K562 (cell line): Measurements from ENCODE around the gene MED22. TPM values are rescaled to one million over a fixed set of nuclear protein-coding genes. Genes with fewer than 3 reads are reported as not detected.
A peak's percentile ranks its signal among the peaks of the same experiment; 100 is the strongest.

Experiments used
- CEBPB ChIP-seq: fragments of 450-650 bp; IDR thresholded peaks from 2 replicates; pipeline ENCODE4 v1.6.1; 2016; ENCODE audit warnings: missing genetic modification characterization, missing compliant biosample characterization
- CREB1 ChIP-seq, 2 experiments: sonication (generic) in 1 of 2; formaldehyde crosslinking in 1 of 2; IDR thresholded peaks; 2 replicates each; pipeline versions ENCODE4 v1.6.1 to v1.8.0; 2012 to 2022; ENCODE audit warnings: inconsistent platforms in 1 of 2, mild to moderate bottlenecking in 1 of 2, missing genetic modification reagents in 1 of 2, moderate library complexity in 1 of 2
- MEF2D ChIP-seq: conservative IDR thresholded peaks from 2 replicates; pipeline ENCODE4 v1.6.1; 2016; ENCODE audit warnings: low read depth, missing genetic modification characterization, missing compliant biosample characterization
- POU5F1 ChIP-seq: fragments of 150-350 bp; IDR thresholded peaks from 2 replicates; pipeline ENCODE4 v1.6.1; 2014; ENCODE audit warnings: borderline replicate concordance, low read length, low read depth, mild to moderate bottlenecking; ENCODE audit not compliant: partially characterized antibody
- RBM15 ChIP-seq: fragments of 200-400 bp; formaldehyde crosslinking; IDR thresholded peaks from 2 replicates; pipeline ENCODE4 v1.6.1; 2018; ENCODE audit warnings: mild to moderate bottlenecking, low read length, moderate library complexity; ENCODE audit not compliant: insufficient read depth
- RBM34 ChIP-seq: fragments of 200-400 bp; formaldehyde crosslinking; IDR thresholded peaks from 2 replicates; pipeline ENCODE4 v1.6.1; 2018; ENCODE audit warnings: low read length, borderline replicate concordance; ENCODE audit not compliant: insufficient read depth
- RHOXF2B ChIP-seq: fragments of 250-450 bp; sonication (Bioruptor Pico); conservative IDR thresholded peaks from 2 replicates; pipeline ENCODE4 v1.5.1; 2021
- SMC3 ChIP-seq: conservative IDR thresholded peaks from 2 replicates; pipeline ENCODE4 v1.6.1; 2011; ENCODE audit warnings: low read depth, low read length, improper control_type of control experiment; ENCODE audit not compliant: insufficient read depth
- SRSF9 ChIP-seq: fragments of 200-400 bp; formaldehyde crosslinking; IDR thresholded peaks from 2 replicates; pipeline ENCODE4 v1.6.1; 2017; ENCODE audit warnings: low read depth, low read length, borderline replicate concordance
- ZNF253 ChIP-seq: fragments of 250-450 bp; sonication (Bioruptor Pico); conservative IDR thresholded peaks from 2 replicates; pipeline ENCODE4 v1.6.1; 2021; ENCODE audit warnings: mild to moderate bottlenecking
- polyA plus RNA-seq, 8 experiments: library from polyadenylated mRNA; depleted of rRNA in 4 of 8; stranded (reverse) in 5 of 8; unstranded in 3 of 8; fragments of >200 nt; fragmentation: Nextera tagmentation in 2 of 8; fragmentation: Illumina TruSeq in 1 of 8; extraction: Ambion mirVana in 2 of 8; extraction: Trizol in 1 of 8; gene quantifications; 2 replicates each; pipeline versions ENCODE4 v1.2.1 to v1.2.3, GENCODE V29; 2011 to 2014; ENCODE audit warnings: inconsistent platforms in 1 of 8, missing spikeins in 1 of 8
- total RNA-seq, 7 experiments: library from RNA; depleted of rRNA in 6 of 7; stranded (reverse); fragments of >200 nt in 6 of 7; fragmentation: Illumina TruSeq in 2 of 7; extraction: Trizol in 2 of 7; gene quantifications; 2 replicates each; pipeline versions ENCODE4 v1.2.1 to v1.2.3, GENCODE V29; 2011 to 2021; ENCODE audit warnings: low replicate concordance in 1 of 7
- TF ChIP-seq, protein P1 (sequence below): fragments of 450-650 bp; IDR thresholded peaks from one replicate; pipeline ENCODE4 v1.6.1; 2018; ENCODE audit warnings: mild to moderate bottlenecking, moderate library complexity; ENCODE audit not compliant: partially characterized antibody
- TF ChIP-seq, protein P2 (sequence below): fragments of 250-450 bp; sonication (Bioruptor Pico); IDR thresholded peaks from 2 replicates; pipeline ENCODE4 v1.4.0; 2020; ENCODE audit warnings: borderline replicate concordance
- TF ChIP-seq, protein P3 (sequence below): sonication (generic); formaldehyde crosslinking; IDR thresholded peaks from 2 replicates; pipeline ENCODE4 v1.8.0; 2022; ENCODE audit warnings: mild to moderate bottlenecking, missing genetic modification reagents
- TF ChIP-seq, protein P4 (sequence below): sonication (generic); formaldehyde crosslinking; IDR thresholded peaks from 2 replicates; pipeline ENCODE4 v1.8.1; 2023; ENCODE audit warnings: missing genetic modification reagents, mild to moderate bottlenecking, borderline replicate concordance
- TF ChIP-seq, protein P5 (sequence below): sonication (generic); formaldehyde crosslinking; IDR thresholded peaks from 2 replicates; pipeline ENCODE4 v1.8.0; 2023; ENCODE audit warnings: mild to moderate bottlenecking, missing genetic modification reagents

Gene MED22
- total and polyA plus RNA-seq, 9 of the 15 experiments (the other 6 are each of a cell fraction or from before 2014, with no cell fraction given): 0.73 to 35.6 (median 22.3) TPM

DNA sequence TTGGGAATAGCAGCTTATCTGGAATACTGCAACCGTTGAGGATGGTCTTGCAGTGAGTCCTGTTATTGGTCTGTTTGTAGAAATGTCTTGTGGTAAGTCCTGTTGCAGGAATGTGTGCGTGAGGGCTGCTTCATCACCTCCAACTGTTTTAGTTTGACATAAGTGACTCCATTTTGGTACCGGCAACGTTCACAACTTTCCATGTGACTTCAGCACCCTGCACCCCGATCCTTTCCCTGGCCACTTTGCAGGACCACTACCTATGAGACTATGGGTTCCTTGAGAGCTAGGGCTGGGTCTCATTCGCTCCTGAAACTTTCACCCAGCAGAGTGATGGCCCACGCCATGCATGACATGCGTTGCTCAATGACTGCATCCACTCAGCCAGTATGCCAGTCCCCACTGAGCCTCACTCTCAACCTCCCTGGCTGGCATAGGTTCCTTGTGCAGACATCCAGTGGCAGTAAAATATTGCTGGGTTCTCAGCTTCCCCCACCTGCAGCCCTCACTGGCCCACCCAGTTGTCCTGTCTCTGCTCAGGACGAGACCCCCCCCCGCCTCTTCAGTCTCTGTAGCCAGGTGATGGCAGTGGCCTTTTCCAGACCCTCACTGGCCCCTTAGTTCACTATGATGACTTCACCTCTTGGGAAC lies 20.0 kb downstream of the MED22 start (continued):
- TF ChIP-seq, protein P1, sequence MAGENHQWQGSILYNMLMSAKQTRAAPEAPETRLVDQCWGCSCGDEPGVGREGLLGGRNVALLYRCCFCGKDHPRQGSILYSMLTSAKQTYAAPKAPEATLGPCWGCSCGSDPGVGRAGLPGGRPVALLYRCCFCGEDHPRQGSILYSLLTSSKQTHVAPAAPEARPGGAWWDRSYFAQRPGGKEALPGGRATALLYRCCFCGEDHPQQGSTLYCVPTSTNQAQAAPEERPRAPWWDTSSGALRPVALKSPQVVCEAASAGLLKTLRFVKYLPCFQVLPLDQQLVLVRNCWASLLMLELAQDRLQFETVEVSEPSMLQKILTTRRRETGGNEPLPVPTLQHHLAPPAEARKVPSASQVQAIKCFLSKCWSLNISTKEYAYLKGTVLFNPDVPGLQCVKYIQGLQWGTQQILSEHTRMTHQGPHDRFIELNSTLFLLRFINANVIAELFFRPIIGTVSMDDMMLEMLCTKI: no peak
- TF ChIP-seq SRSF9 (no peak), RBM15 (no peak), MEF2D (0 out of 2 replicates have a peak, but pooled peaks have one; percentile 37), CEBPB (tag) (no peak), SMC3 (0 out of 2 replicates have a peak, but pooled peaks have one; percentile 5), CREB1 (IDR thresholded peaks at IDR 0.05) (no peak), CREB1 (CRISPR knock-in tag; IDR thresholded peaks at IDR 0.05) (no peak), RBM34 (no peak), RHOXF2B (CRISPR knock-in tag) (no peak), POU5F1 (no peak), ZNF253 (no peak)
- TF ChIP-seq, protein P2, sequence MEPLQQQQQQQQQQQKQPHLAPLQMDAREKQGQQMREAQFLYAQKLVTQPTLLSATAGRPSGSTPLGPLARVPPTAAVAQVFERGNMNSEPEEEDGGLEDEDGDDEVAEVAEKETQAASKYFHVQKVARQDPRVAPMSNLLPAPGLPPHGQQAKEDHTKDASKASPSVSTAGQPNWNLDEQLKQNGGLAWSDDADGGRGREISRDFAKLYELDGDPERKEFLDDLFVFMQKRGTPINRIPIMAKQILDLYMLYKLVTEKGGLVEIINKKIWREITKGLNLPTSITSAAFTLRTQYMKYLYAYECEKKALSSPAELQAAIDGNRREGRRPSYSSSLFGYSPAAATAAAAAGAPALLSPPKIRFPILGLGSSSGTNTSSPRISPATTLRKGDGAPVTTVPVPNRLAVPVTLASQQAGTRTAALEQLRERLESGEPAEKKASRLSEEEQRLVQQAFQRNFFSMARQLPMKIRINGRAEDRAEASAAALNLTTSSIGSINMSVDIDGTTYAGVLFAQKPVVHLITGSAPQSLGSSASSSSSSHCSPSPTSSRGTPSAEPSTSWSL (CRISPR knock-in tag): no peak
- TF ChIP-seq, protein P3, sequence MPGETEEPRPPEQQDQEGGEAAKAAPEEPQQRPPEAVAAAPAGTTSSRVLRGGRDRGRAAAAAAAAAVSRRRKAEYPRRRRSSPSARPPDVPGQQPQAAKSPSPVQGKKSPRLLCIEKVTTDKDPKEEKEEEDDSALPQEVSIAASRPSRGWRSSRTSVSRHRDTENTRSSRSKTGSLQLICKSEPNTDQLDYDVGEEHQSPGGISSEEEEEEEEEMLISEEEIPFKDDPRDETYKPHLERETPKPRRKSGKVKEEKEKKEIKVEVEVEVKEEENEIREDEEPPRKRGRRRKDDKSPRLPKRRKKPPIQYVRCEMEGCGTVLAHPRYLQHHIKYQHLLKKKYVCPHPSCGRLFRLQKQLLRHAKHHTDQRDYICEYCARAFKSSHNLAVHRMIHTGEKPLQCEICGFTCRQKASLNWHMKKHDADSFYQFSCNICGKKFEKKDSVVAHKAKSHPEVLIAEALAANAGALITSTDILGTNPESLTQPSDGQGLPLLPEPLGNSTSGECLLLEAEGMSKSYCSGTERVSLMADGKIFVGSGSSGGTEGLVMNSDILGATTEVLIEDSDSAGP (CRISPR knock-in tag): no peak
- TF ChIP-seq, protein P4, sequence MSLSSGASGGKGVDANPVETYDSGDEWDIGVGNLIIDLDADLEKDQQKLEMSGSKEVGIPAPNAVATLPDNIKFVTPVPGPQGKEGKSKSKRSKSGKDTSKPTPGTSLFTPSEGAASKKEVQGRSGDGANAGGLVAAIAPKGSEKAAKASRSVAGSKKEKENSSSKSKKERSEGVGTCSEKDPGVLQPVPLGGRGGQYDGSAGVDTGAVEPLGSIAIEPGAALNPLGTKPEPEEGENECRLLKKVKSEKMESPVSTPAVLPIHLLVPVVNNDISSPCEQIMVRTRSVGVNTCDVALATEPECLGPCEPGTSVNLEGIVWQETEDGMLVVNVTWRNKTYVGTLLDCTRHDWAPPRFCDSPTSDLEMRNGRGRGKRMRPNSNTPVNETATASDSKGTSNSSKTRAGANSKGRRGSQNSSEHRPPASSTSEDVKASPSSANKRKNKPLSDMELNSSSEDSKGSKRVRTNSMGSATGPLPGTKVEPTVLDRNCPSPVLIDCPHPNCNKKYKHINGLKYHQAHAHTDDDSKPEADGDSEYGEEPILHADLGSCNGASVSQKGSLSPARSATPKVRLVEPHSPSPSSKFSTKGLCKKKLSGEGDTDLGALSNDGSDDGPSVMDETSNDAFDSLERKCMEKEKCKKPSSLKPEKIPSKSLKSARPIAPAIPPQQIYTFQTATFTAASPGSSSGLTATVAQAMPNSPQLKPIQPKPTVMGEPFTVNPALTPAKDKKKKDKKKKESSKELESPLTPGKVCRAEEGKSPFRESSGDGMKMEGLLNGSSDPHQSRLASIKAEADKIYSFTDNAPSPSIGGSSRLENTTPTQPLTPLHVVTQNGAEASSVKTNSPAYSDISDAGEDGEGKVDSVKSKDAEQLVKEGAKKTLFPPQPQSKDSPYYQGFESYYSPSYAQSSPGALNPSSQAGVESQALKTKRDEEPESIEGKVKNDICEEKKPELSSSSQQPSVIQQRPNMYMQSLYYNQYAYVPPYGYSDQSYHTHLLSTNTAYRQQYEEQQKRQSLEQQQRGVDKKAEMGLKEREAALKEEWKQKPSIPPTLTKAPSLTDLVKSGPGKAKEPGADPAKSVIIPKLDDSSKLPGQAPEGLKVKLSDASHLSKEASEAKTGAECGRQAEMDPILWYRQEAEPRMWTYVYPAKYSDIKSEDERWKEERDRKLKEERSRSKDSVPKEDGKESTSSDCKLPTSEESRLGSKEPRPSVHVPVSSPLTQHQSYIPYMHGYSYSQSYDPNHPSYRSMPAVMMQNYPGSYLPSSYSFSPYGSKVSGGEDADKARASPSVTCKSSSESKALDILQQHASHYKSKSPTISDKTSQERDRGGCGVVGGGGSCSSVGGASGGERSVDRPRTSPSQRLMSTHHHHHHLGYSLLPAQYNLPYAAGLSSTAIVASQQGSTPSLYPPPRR: no peak
- TF ChIP-seq, protein P5, sequence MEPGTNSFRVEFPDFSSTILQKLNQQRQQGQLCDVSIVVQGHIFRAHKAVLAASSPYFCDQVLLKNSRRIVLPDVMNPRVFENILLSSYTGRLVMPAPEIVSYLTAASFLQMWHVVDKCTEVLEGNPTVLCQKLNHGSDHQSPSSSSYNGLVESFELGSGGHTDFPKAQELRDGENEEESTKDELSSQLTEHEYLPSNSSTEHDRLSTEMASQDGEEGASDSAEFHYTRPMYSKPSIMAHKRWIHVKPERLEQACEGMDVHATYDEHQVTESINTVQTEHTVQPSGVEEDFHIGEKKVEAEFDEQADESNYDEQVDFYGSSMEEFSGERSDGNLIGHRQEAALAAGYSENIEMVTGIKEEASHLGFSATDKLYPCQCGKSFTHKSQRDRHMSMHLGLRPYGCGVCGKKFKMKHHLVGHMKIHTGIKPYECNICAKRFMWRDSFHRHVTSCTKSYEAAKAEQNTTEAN (CRISPR knock-in tag): no peak
